Lower leg skin (tissue), 4 donors: Measurements from ENCODE around the gene SMCO4. TPM values are rescaled to one million over a fixed set of nuclear protein-coding genes. Genes with fewer than 3 reads are reported as not detected.
"Not testable (repeated sequence)": the region's sequence is repeated elsewhere in the genome, so short reads cannot be mapped to it uniquely, and the experiment has no call there.

ENCODE experiments used
- DNase-seq, 2 donors: peaks; one replicate each; pipeline ENCODE4 v3.0.0-alpha.2; 2019; ENCODE audit warnings: low spot score in 2 of 2
- H3K4me3 ChIP-seq: fragments of 200-600 bp; sonication (generic); 2 replicates; pipeline ENCODE4 v1.5.1; 2017; ENCODE audit warnings: mild to moderate bottlenecking, low read depth; ENCODE audit not compliant: poor library complexity, severe bottlenecking
- POLR2A ChIP-seq, 2 donors: fragments of 450-650 bp; IDR thresholded peaks; one replicate each; pipeline ENCODE4 v1.6.1; 2016 to 2017; ENCODE audit warnings: antibody characterized with exemption in 2 of 2, mild to moderate bottlenecking in 1 of 2, moderate library complexity in 1 of 2
- WGBS, 2 donors: methylation state at CpG; one replicate each; pipeline ENCODE4 v1.1.5; 2018; 5-methylcytosine and 5-hydroxymethylcytosine counted together
- intact Hi-C: fragments of 100-400 bp; cut with DNase I; formaldehyde crosslinking; loops from one replicate; pipeline ENCODE4 v1.15.0; 2023; ENCODE audit warnings: low total_unique reads
- total RNA-seq, 4 donors: library from RNA; depleted of rRNA; stranded (reverse); fragments of >200 nt; gene quantifications; one replicate each; pipeline ENCODE4 v1.1.0, GENCODE V29; 2016
- TF ChIP-seq, protein P1 (sequence below), 3 donors: fragments of 450-650 bp; IDR thresholded peaks; one replicate each; pipeline ENCODE4 v1.5.1; 2016; ENCODE audit warnings: antibody characterized with exemption in 3 of 3, mild to moderate bottlenecking in 3 of 3, moderate library complexity in 2 of 3

The SMCO4 gene
- total RNA-seq, 4 donors from 2014 or later: 8.2 to 30.4 (median 15.3) TPM

GRCh38 chr11:93583490-93583889 is 40.3 kb upstream of the SMCO4 start:
- intact Hi-C loops: no loop called here
- DNase-seq: no peak
- TF ChIP-seq, protein P1, sequence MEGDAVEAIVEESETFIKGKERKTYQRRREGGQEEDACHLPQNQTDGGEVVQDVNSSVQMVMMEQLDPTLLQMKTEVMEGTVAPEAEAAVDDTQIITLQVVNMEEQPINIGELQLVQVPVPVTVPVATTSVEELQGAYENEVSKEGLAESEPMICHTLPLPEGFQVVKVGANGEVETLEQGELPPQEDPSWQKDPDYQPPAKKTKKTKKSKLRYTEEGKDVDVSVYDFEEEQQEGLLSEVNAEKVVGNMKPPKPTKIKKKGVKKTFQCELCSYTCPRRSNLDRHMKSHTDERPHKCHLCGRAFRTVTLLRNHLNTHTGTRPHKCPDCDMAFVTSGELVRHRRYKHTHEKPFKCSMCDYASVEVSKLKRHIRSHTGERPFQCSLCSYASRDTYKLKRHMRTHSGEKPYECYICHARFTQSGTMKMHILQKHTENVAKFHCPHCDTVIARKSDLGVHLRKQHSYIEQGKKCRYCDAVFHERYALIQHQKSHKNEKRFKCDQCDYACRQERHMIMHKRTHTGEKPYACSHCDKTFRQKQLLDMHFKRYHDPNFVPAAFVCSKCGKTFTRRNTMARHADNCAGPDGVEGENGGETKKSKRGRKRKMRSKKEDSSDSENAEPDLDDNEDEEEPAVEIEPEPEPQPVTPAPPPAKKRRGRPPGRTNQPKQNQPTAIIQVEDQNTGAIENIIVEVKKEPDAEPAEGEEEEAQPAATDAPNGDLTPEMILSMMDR (IDR thresholded peaks at IDR 0.05): no peak
- TF ChIP-seq POLR2A (IDR thresholded peaks at IDR 0.05): no peak
- no peak overlapping the region for H3K4me3 ChIP-seq

- intact Hi-C loops: no loop called here
- TF ChIP-seq, protein P1 (IDR thresholded peaks at IDR 0.05): no peak
- TF ChIP-seq POLR2A (IDR thresholded peaks at IDR 0.05): no peak
- 87 to 90% methylated on average over 2 of the region's 2 CpGs for WGBS, 2 donors
- H3K4me3 ChIP-seq: no peak overlapping the region
- DNase-seq: no peak
Measured at GRCh38 chr11:93579187-93579751, 36.1 kb upstream of the SMCO4 start.

DNA sequence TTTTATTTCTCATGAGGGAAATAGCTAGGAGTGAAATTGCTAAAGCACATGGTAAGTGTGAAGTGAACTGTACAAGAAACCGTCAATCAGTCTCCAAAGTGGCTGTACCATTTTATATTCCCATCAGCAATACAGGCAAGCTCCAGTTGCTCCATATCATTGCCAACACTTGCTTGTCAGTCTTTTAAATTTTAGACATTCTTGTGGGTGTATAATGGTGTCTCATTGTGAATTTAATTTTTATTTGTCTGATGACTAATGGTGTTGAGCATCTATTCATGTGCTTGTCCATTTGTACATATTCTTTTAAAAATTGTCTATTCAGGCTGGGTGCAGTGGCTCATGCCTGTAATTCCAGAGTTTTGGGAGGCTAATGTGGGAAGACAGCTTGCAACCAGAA is 34.1 kb upstream of the SMCO4 start:
- WGBS, 2 donors: 89 to 93% methylated on average over 1 of the region's 1 CpG

DNA sequence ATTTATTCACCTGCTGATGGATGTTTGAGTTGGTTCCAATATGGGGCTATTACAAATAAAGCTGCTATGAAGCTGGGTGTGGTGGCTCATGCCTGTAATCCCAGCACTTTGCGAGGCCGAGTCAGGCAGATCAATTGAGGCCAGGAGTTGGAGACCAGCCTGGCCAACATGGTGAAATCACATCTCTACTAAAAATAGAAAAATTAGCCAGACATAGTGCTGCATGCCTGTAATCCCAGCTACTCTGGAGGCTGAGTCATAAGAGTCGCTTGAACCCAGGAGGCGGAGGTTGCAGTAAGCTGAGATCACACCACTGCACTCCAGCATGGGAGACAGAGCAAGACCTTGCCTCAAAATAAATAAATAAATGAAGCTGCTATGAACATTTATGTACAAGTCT is 33.7 kb upstream of the SMCO4 start:
- H3K4me3 ChIP-seq, DNase-seq, intact Hi-C loops: not testable (repeated sequence)
- 71 to 78% methylated on average over 4 of the region's 4 CpGs for WGBS, 2 donors

More for the DNA sequence above, 34.1 kb upstream of the SMCO4 start:
- TF ChIP-seq, protein P1 (IDR thresholded peaks at IDR 0.05): no peak
- TF ChIP-seq POLR2A (IDR thresholded peaks at IDR 0.05): no peak
- intact Hi-C loops: no loop called here
- no peak for DNase-seq
- H3K4me3 ChIP-seq: no peak overlapping the region

GRCh38 chr11:93574638-93575220 is 31.5 kb upstream of the SMCO4 start:
- H3K4me3 ChIP-seq: no peak overlapping the region
- TF ChIP-seq, protein P1 (IDR thresholded peaks at IDR 0.05): no peak
- TF ChIP-seq POLR2A (IDR thresholded peaks at IDR 0.05): no peak
- no peak for DNase-seq
- intact Hi-C loops: no loop called here
- 88 to 93% methylated on average over 2 of the region's 2 CpGs for WGBS, 2 donors

DNA sequence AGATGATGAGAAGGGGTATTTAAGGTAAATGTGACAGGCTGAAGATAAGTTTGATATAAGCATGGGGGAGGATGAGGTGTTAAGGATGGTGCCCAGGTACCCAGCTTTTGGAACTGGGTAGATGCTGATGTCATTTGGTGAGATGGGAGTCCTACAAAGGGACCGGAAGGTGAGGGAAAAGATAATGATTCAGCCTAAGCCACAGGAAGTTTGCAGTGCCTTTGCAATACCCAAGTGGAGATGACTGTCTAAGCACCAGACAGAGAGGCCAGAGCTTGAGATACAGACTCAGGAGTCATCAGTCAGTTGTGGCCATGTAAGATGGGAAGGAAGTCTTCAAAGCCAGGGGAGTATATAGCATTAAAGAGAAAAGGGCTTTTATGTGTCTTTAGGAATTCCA is 30.0 kb upstream of the SMCO4 start:
- DNase-seq: no peak
- intact Hi-C loops: no loop called here
- TF ChIP-seq, protein P1 (IDR thresholded peaks at IDR 0.05): no peak
- no peak for TF ChIP-seq POLR2A (IDR thresholded peaks at IDR 0.05)
- no peak overlapping the region for H3K4me3 ChIP-seq
- 79 to 81% methylated on average over 1 of the region's 1 CpG for WGBS, 2 donors
